A549 (cell line): ENCODE data around the gene DTNB. TPM values are rescaled to one million over a fixed set of nuclear protein-coding genes. Genes with fewer than 3 reads are reported as not detected.
A peak's percentile ranks its signal among the peaks of the same experiment; 100 is the strongest.

ENCODE experiments used
- ATAC-seq, 2 experiments: fragments of 200-7000 bp in 1 of 2; fragments of >200 bp in 1 of 2; cut with Nextera tagmentation in 1 of 2; cut with Tn5 transposase in 1 of 2; 3 replicates each; pipeline versions ENCODE4 v1.8.0 to v1.9.1; 2018 to 2020; ENCODE audit warnings: mild to moderate bottlenecking in 1 of 2, moderate library complexity in 1 of 2
- CTCF ChIA-PET: fragments of 300-600 bp; sonication (Branson Sonifier 250); formaldehyde crosslinking; extraction: SDS; loops from one replicate; lab custom pipeline; 2021; ENCODE audit warnings: antibody characterized with exemption, inconsistent platforms; lab: Yijun Ruan, JAX
- POLR2A ChIA-PET: fragments of 350-600 bp; formaldehyde crosslinking; extraction: SDS; loops from one replicate; lab custom pipeline; 2021; ENCODE audit warnings: antibody characterized with exemption, inconsistent platforms; lab: Yijun Ruan, JAX
- DNase-seq, 2 experiments: peaks; one replicate each; pipeline versions ENCODE4 v3.0.0 to v3.0.0-alpha.2; 2011 to 2016; ENCODE audit warnings: low read depth in 1 of 2, low spot score in 1 of 2
- FAIRE-seq: peaks from 2 replicates; lab custom pipeline; 2011; peaks lifted over from hg19 to GRCh38; lab: Jason Lieb, UNC
- H3K27ac ChIP-seq, 2 experiments: fragments of >200 bp; sonication (Bioruptor Twin); formaldehyde crosslinking; 3 replicates each; pipeline ENCODE4 v1.5.1; 2016 to 2017
- H3K4me1 ChIP-seq: fragments of >200 bp; sonication (Bioruptor Twin); formaldehyde crosslinking; 3 replicates; pipeline ENCODE4 v1.6.1; 2016
- H3K4me2 ChIP-seq: fragments of >200 bp; sonication (Bioruptor Twin); formaldehyde crosslinking; 3 replicates; pipeline ENCODE4 v1.6.1; 2016
- H3K4me3 ChIP-seq: fragments of >200 bp; sonication (Bioruptor Twin); formaldehyde crosslinking; 3 replicates; pipeline ENCODE4 v1.5.1; 2016
- H3K9me3 ChIP-seq: fragments of >200 bp; sonication (Bioruptor Twin); formaldehyde crosslinking; 3 replicates; pipeline ENCODE4 v1.6.1; 2016
- CBX8 ChIP-seq: fragments of 200-600 bp; sonication (generic); IDR thresholded peaks from 2 replicates; pipeline ENCODE4 v1.6.1; 2016
- FOXS1 ChIP-seq: fragments of 250-450 bp; sonication (Bioruptor Pico); IDR thresholded peaks from 2 replicates; pipeline ENCODE4 v1.5.0; 2020; ENCODE audit warnings: mild to moderate bottlenecking, moderate library complexity
- HOXA7 ChIP-seq: fragments of 250-450 bp; sonication (Bioruptor Pico); IDR thresholded peaks from 2 replicates; pipeline ENCODE4 v1.5.0; 2020; ENCODE audit warnings: mild to moderate bottlenecking, moderate library complexity
- KDM1A ChIP-seq: fragments of 200-600 bp; sonication (generic); IDR thresholded peaks from 2 replicates; pipeline ENCODE4 v1.6.1; 2016; ENCODE audit warnings: low read depth, mild to moderate bottlenecking
- MAFK ChIP-seq: fragments of 450-650 bp; IDR thresholded peaks from 2 replicates; pipeline ENCODE4 v1.6.1; 2014; ENCODE audit not compliant: partially characterized antibody
- PHF8 ChIP-seq: fragments of 200-600 bp; sonication (generic); IDR thresholded peaks from 2 replicates; pipeline ENCODE4 v1.6.1; 2016; ENCODE audit warnings: low read depth, mild to moderate bottlenecking, antibody characterized with exemption, moderate library complexity, borderline replicate concordance
- ZC3H11A ChIP-seq: fragments of 450-650 bp; IDR thresholded peaks from 2 replicates; pipeline ENCODE4 v1.6.1; 2014; ENCODE audit warnings: antibody characterized with exemption, mild to moderate bottlenecking
- ZNF302 ChIP-seq: fragments of 250-450 bp; sonication (Bioruptor Pico); IDR thresholded peaks from 2 replicates; pipeline ENCODE4 v1.9.0; 2021; ENCODE audit warnings: inconsistent platforms, mild to moderate bottlenecking, moderate library complexity
- ZSCAN20 ChIP-seq: fragments of 250-450 bp; sonication (Bioruptor Pico); IDR thresholded peaks from 2 replicates; pipeline ENCODE4 v1.8.0; 2022; ENCODE audit warnings: mild to moderate bottlenecking, moderate library complexity
- WGBS: methylation state at CpG from one replicate; pipeline ENCODE4 v1.1.6; 2017; ENCODE audit errors: missing lambda C conversion rate; 5-methylcytosine and 5-hydroxymethylcytosine counted together
- polyA plus RNA-seq, 4 experiments: library from polyadenylated mRNA; depleted of rRNA in 3 of 4; stranded (reverse); fragments of >200 nt; fragmentation: RNase III in 1 of 4; extraction: RNeasy Plus Mini Kit Qiagen cat#74134 plus additional on column Dnase treatment in 1 of 4; gene quantifications; 2 replicates in 3 of 4; 3 replicates in 1 of 4; pipeline ENCODE4 v1.2.3, GENCODE V29; 2011 to 2017
- TF ChIP-seq, protein P1 (sequence below): fragments of 250-450 bp; sonication (Bioruptor Pico); IDR thresholded peaks from 2 replicates; pipeline ENCODE4 v1.5.0; 2021; ENCODE audit warnings: mild to moderate bottlenecking, moderate library complexity, borderline replicate concordance
- TF ChIP-seq, protein P2 (sequence below): IDR thresholded peaks from 2 replicates; pipeline ENCODE4 v1.6.1; 2012; ENCODE audit warnings: low read depth, borderline replicate concordance
- TF ChIP-seq, protein P3 (sequence below): fragments of 150-350 bp; IDR thresholded peaks from 2 replicates; pipeline ENCODE4 v1.6.1; 2014; ENCODE audit warnings: low read depth, mild to moderate bottlenecking, low read length
- TF ChIP-seq, protein P4 (sequence below): fragments of >200 bp; sonication (Bioruptor Twin); formaldehyde crosslinking; IDR thresholded peaks from 3 replicates; pipeline ENCODE4 v1.5.1; 2016
- TF ChIP-seq, protein P5 (sequence below): fragments of 250-450 bp; sonication (Bioruptor Pico); IDR thresholded peaks from 2 replicates; pipeline ENCODE4 v1.5.0; 2020; ENCODE audit warnings: low read depth, mild to moderate bottlenecking, moderate library complexity
- TF ChIP-seq, protein P6 (sequence below): IDR thresholded peaks from 2 replicates; pipeline ENCODE4 v1.6.1; 2012
- TF ChIP-seq, protein P7 (sequence below): fragments of 200-600 bp; sonication (generic); IDR thresholded peaks from 2 replicates; pipeline ENCODE4 v1.6.1; 2016; ENCODE audit warnings: antibody characterized with exemption, mild to moderate bottlenecking, moderate library complexity

Gene DTNB
- polyA plus RNA-seq, 2 of the 4 experiments (the other 2 are of a cell fraction): 11.2 to 32.6 TPM

DNA sequence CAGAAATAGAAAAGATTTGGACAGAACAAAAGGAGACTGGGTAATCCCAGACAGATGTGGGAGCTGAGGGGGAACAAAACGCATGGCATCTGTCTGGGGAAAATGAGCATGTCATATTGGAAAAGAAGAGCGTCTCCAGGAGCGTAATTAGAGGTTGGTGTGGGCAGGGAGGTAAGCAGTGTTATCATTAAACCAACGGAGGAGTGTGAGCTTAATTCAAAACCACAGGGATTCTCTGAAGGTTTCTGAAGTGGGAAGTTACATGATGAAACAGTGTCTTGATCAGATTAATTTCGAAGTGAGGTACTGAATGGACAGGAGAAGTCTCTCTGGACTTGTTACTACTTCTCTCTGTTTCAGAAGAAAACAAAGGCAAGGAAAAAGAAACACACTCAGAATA, 53.3 kb downstream of the DTNB start:
- Histone ChIP-seq H3K4me3 (no peak overlapping the region), H3K9me3 (no peaks in the 10 kb centered on the region)
- no peak for DNase-seq
- CTCF ChIA-PET: interaction anchor here (1.0 to 4.3 kb wide), 6 partner anchors 11 to 310 kb away, joined by 3 to 34 read pairs (median 4); no protein-coding TSS in a partner anchor
- TF ChIP-seq PHF8 (no peak), MAFK (no peak), ZC3H11A (no peak), ZNF302 (CRISPR knock-in tag) (no peak), KDM1A (no peak), CBX8 (no peak), HOXA7 (no peak), FOXS1 (no peak), ZSCAN20 (CRISPR knock-in tag) (no peak)
- TF ChIP-seq, protein P1, sequence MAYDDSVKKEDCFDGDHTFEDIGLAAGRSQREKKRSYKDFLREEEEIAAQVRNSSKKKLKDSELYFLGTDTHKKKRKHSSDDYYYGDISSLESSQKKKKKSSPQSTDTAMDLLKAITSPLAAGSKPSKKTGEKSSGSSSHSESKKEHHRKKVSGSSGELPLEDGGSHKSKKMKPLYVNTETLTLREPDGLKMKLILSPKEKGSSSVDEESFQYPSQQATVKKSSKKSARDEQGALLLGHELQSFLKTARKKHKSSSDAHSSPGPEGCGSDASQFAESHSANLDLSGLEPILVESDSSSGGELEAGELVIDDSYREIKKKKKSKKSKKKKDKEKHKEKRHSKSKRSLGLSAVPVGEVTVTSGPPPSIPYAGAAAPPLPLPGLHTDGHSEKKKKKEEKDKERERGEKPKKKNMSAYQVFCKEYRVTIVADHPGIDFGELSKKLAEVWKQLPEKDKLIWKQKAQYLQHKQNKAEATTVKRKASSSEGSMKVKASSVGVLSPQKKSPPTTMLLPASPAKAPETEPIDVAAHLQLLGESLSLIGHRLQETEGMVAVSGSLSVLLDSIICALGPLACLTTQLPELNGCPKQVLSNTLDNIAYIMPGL (CRISPR knock-in tag): no peak
- TF ChIP-seq, protein P2, sequence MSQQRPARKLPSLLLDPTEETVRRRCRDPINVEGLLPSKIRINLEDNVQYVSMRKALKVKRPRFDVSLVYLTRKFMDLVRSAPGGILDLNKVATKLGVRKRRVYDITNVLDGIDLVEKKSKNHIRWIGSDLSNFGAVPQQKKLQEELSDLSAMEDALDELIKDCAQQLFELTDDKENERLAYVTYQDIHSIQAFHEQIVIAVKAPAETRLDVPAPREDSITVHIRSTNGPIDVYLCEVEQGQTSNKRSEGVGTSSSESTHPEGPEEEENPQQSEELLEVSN: no peak
- TF ChIP-seq, protein P3, sequence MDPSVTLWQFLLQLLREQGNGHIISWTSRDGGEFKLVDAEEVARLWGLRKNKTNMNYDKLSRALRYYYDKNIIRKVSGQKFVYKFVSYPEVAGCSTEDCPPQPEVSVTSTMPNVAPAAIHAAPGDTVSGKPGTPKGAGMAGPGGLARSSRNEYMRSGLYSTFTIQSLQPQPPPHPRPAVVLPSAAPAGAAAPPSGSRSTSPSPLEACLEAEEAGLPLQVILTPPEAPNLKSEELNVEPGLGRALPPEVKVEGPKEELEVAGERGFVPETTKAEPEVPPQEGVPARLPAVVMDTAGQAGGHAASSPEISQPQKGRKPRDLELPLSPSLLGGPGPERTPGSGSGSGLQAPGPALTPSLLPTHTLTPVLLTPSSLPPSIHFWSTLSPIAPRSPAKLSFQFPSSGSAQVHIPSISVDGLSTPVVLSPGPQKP: no peak
- TF ChIP-seq, protein P4, sequence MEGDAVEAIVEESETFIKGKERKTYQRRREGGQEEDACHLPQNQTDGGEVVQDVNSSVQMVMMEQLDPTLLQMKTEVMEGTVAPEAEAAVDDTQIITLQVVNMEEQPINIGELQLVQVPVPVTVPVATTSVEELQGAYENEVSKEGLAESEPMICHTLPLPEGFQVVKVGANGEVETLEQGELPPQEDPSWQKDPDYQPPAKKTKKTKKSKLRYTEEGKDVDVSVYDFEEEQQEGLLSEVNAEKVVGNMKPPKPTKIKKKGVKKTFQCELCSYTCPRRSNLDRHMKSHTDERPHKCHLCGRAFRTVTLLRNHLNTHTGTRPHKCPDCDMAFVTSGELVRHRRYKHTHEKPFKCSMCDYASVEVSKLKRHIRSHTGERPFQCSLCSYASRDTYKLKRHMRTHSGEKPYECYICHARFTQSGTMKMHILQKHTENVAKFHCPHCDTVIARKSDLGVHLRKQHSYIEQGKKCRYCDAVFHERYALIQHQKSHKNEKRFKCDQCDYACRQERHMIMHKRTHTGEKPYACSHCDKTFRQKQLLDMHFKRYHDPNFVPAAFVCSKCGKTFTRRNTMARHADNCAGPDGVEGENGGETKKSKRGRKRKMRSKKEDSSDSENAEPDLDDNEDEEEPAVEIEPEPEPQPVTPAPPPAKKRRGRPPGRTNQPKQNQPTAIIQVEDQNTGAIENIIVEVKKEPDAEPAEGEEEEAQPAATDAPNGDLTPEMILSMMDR: no peak
- TF ChIP-seq, protein P5, sequence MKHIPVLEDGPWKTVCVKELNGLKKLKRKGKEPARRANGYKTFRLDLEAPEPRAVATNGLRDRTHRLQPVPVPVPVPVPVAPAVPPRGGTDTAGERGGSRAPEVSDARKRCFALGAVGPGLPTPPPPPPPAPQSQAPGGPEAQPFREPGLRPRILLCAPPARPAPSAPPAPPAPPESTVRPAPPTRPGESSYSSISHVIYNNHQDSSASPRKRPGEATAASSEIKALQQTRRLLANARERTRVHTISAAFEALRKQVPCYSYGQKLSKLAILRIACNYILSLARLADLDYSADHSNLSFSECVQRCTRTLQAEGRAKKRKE (CRISPR knock-in tag): no peak
- TF ChIP-seq, protein P6, sequence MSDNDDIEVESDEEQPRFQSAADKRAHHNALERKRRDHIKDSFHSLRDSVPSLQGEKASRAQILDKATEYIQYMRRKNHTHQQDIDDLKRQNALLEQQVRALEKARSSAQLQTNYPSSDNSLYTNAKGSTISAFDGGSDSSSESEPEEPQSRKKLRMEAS: no peak
- TF ChIP-seq, protein P7, sequence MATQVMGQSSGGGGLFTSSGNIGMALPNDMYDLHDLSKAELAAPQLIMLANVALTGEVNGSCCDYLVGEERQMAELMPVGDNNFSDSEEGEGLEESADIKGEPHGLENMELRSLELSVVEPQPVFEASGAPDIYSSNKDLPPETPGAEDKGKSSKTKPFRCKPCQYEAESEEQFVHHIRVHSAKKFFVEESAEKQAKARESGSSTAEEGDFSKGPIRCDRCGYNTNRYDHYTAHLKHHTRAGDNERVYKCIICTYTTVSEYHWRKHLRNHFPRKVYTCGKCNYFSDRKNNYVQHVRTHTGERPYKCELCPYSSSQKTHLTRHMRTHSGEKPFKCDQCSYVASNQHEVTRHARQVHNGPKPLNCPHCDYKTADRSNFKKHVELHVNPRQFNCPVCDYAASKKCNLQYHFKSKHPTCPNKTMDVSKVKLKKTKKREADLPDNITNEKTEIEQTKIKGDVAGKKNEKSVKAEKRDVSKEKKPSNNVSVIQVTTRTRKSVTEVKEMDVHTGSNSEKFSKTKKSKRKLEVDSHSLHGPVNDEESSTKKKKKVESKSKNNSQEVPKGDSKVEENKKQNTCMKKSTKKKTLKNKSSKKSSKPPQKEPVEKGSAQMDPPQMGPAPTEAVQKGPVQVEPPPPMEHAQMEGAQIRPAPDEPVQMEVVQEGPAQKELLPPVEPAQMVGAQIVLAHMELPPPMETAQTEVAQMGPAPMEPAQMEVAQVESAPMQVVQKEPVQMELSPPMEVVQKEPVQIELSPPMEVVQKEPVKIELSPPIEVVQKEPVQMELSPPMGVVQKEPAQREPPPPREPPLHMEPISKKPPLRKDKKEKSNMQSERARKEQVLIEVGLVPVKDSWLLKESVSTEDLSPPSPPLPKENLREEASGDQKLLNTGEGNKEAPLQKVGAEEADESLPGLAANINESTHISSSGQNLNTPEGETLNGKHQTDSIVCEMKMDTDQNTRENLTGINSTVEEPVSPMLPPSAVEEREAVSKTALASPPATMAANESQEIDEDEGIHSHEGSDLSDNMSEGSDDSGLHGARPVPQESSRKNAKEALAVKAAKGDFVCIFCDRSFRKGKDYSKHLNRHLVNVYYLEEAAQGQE: no peak
- TF ChIP-seq, all 56 proteins: peak for 0
- peak overlapping the region in 1 of 2 experiments; percentile 68; a peak in 1 of 6 replicates for H3K27ac ChIP-seq
- no peak for ATAC-seq
- no peak overlapping the region for H3K4me2 ChIP-seq
- peaks cover 39% of the 10 kb centered on the region for H3K4me1 ChIP-seq
- POLR2A ChIA-PET: no interaction called here
- WGBS: 85% methylated on average over 5 of the region's 5 CpGs
- no peak for FAIRE-seq
